Measurements from ENCODE around the gene DAAM1. TPM values are rescaled to one million over a fixed set of nuclear protein-coding genes. Genes with fewer than 3 reads are reported as not detected.

DAAM1 gene
- total RNA-seq, 2 donors from 2014 or later: 94.0 to 99.4 TPM

- no peak for TF ChIP-seq CTCF (conservative IDR thresholded peaks at IDR 0.05)
- no peaks in the 10 kb centered on the region for H3K9me3 ChIP-seq (ENCODE audit: control insufficient read depth, low read length)
- Mint-ChIP-seq H3K4me1 (peaks cover 6% of the 10 kb centered on the region), H3K4me3 (no peak overlapping the region), H3K36me3 (ENCODE audit: low read depth) (no peaks in the 10 kb centered on the region), H3K27ac (no peak overlapping the region), H3K27me3 (ENCODE audit: insufficient read depth) (peaks cover 5% of the 10 kb centered on the region), H3K9me3 (no peaks in the 10 kb centered on the region)
- no peak overlapping the region for H3K27ac ChIP-seq (ENCODE audit: low read depth, low read length)
- no peaks in the 10 kb centered on the region for H3K27me3 ChIP-seq (ENCODE audit: control insufficient read depth, insufficient read depth, low read length, poor library complexity, severe bottlenecking)
- no peaks in the 10 kb centered on the region for H3K4me1 ChIP-seq (ENCODE audit: control insufficient read depth, insufficient read depth, low read length)
- 82 to 88% methylated on average over 1 to 2 of the region's 2 CpGs for WGBS, 2 experiments (ENCODE audit: insufficient coverage in 1 of 2, insufficient read length in 1 of 2)
- no peak overlapping the region for H3K4me3 ChIP-seq (ENCODE audit: low read length)
- no peaks in the 10 kb centered on the region for H3K36me3 ChIP-seq (ENCODE audit: control insufficient read depth, insufficient read depth, low read length)
- H3K9ac ChIP-seq (ENCODE audit: extremely low read depth, low read length, poor library complexity, severe bottlenecking): no peak overlapping the region
- DNase-seq: peak; percentile 75
These were observed 11.2 kb upstream of the DAAM1 start for GRCh38 chr14:59177262-59177661.

GRCh38 chr14:59181791-59182190, 6.7 kb upstream of the DAAM1 start:
- Histone ChIP-seq H3K36me3 (ENCODE audit: control insufficient read depth, insufficient read depth, low read length) (no peaks in the 10 kb centered on the region), H3K9me3 (ENCODE audit: control insufficient read depth, low read length) (no peaks in the 10 kb centered on the region), H3K4me3 (ENCODE audit: low read length) (no peak overlapping the region), H3K9ac (ENCODE audit: extremely low read depth, low read length, poor library complexity, severe bottlenecking) (no peak overlapping the region), H3K4me1 (ENCODE audit: control insufficient read depth, insufficient read depth, low read length) (peaks cover 18% of the 10 kb centered on the region), H3K27ac (ENCODE audit: low read depth, low read length) (no peak overlapping the region), H3K27me3 (ENCODE audit: control insufficient read depth, insufficient read depth, low read length, poor library complexity, severe bottlenecking) (peaks cover 13% of the 10 kb centered on the region)
- no peak for TF ChIP-seq CTCF (conservative IDR thresholded peaks at IDR 0.05)
- no peak overlapping the region for H3K4me3 Mint-ChIP-seq
- no peaks in the 10 kb centered on the region for H3K36me3 Mint-ChIP-seq (ENCODE audit: low read depth)
- no peaks in the 10 kb centered on the region for H3K9me3 Mint-ChIP-seq
- no peak overlapping the region for H3K27ac Mint-ChIP-seq
- H3K27me3 Mint-ChIP-seq (ENCODE audit: insufficient read depth): peaks cover 18% of the 10 kb centered on the region
- H3K4me1 Mint-ChIP-seq: peaks cover 27% of the 10 kb centered on the region
- no peak for DNase-seq
- 96 to 100% methylated on average over 1 of the region's 1 CpG for WGBS, 2 experiments (ENCODE audit: insufficient coverage in 1 of 2, insufficient read length in 1 of 2)

- no peak overlapping the region for H3K27ac ChIP-seq (ENCODE audit: low read depth, low read length)
- Mint-ChIP-seq H3K36me3 (ENCODE audit: low read depth) (no peaks in the 10 kb centered on the region), H3K27ac (no peak overlapping the region), H3K9me3 (no peaks in the 10 kb centered on the region), H3K4me3 (no peak overlapping the region), H3K27me3 (ENCODE audit: insufficient read depth) (peaks cover 27% of the 10 kb centered on the region), H3K4me1 (peaks cover 21% of the 10 kb centered on the region)
- no peak for TF ChIP-seq CTCF (conservative IDR thresholded peaks at IDR 0.05)
- no peaks in the 10 kb centered on the region for H3K9me3 ChIP-seq (ENCODE audit: control insufficient read depth, low read length)
- peaks cover 20% of the 10 kb centered on the region for H3K27me3 ChIP-seq (ENCODE audit: control insufficient read depth, insufficient read depth, low read length, poor library complexity, severe bottlenecking)
- peaks cover 18% of the 10 kb centered on the region for H3K4me1 ChIP-seq (ENCODE audit: control insufficient read depth, insufficient read depth, low read length)
- no peaks in the 10 kb centered on the region for H3K36me3 ChIP-seq (ENCODE audit: control insufficient read depth, insufficient read depth, low read length)
- H3K9ac ChIP-seq (ENCODE audit: extremely low read depth, low read length, poor library complexity, severe bottlenecking): no peak overlapping the region
- no peak for DNase-seq
- H3K4me3 ChIP-seq (ENCODE audit: low read length): no peak overlapping the region
- WGBS, 2 experiments (ENCODE audit: insufficient coverage in 1 of 2, insufficient read length in 1 of 2): 92 to 94% methylated on average over 4 to 5 of the region's 5 CpGs
These were observed 5.8 kb upstream of the DAAM1 start for GRCh38 chr14:59182641-59183040.

All from endodermal cell (in vitro differentiated cells).